Measurements from ENCODE around the gene SQSTM1. TPM values are rescaled to one million over a fixed set of nuclear protein-coding genes. Genes with fewer than 3 reads are reported as not detected.

SQSTM1 gene
- total RNA-seq, 1 experiment from 2014 or later: 78.5 TPM

DNA sequence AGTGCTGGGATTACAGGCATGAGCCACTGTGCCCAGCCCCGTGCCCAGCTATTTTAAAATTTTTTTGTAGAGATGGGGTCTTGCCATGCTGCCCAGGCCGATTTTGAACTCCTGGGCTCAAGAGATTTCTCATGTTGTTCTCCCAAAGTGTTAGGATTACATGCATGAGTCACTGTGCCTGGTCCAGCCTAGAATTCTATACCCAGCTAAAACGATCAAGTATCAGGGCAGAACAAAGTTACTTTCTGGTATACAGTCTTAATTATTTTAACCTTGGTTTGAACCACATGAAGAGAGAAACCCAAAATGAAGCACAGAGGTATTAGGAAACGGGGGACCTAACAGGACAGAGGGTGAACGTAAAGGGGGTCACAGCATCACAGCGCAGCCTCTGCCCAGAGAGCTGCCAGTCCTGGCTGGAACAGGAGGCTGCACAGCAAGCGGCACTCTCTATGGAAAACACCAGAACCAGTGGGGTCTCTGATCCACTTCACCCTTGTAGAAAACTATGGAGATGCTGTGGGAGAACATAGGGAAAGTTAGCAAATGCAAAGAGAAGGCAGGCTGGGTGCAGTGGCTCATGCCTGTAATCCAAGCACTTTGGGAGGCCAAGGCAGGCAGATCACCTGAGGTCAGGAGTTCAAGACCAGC, 10.2 kb downstream of the SQSTM1 start (continued):
- TF ChIP-seq, protein P1, sequence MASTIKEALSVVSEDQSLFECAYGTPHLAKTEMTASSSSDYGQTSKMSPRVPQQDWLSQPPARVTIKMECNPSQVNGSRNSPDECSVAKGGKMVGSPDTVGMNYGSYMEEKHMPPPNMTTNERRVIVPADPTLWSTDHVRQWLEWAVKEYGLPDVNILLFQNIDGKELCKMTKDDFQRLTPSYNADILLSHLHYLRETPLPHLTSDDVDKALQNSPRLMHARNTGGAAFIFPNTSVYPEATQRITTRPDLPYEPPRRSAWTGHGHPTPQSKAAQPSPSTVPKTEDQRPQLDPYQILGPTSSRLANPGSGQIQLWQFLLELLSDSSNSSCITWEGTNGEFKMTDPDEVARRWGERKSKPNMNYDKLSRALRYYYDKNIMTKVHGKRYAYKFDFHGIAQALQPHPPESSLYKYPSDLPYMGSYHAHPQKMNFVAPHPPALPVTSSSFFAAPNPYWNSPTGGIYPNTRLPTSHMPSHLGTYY (CRISPR knock-in tag; IDR thresholded peaks at IDR 0.05): no peak
- TF ChIP-seq ELF4 (CRISPR knock-in tag; IDR thresholded peaks at IDR 0.05; ENCODE audit: low read depth): no peak
- no peak for TF ChIP-seq NR1H2 (CRISPR knock-in tag; IDR thresholded peaks at IDR 0.05)
- TF ChIP-seq AFF4 (CRISPR knock-in tag; IDR thresholded peaks at IDR 0.05; ENCODE audit: borderline replicate concordance): no peak
- TF ChIP-seq PRRX2 (CRISPR knock-in tag; IDR thresholded peaks at IDR 0.05): no peak

DNA sequence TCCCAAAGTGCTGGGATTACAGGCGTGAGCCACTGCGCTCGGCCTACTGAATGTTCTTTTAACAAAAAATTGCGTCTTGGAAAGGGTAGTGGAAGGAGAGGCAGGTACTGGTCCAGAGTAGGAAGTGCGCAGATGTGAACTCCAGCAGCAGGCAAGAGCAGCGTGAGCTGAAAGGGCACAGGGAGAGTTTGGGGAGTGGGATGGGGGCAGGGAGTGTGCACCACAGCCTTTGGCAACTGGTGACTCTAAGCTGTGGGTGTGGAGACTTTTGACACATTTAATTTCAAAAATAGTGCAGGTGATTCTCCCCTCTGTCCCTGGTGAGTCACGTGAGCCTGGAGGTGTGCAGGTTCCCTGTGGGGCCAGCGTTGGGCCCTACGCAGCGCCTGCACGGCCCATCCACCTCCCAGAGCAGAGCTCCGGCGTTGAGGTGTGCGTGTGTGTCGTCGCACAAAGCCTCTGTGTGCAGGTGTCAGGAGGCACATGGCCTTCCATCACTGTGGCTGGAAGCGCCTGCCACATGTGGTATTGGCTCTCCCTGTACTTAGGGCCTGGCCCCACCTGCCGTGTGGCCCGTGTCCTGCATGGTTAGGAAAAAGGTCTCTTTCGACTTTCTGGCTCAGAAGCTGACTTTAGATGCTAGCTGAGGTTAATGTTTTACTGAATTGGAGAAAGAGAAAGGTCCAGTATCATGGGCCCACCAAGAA, 11.5 kb downstream of the SQSTM1 start:
- Mint-ChIP-seq H3K4me1 (peaks cover 26% of the 10 kb centered on the region), H3K36me3 (peaks cover 82% of the 10 kb centered on the region), H3K9me3 (peaks cover 14% of the 10 kb centered on the region), H3K27me3 (ENCODE audit: low read depth) (no peaks in the 10 kb centered on the region; the same call in 1 of the 2 replicates), H3K4me3 (no peak overlapping the region), H3K27ac (peak overlapping the region; percentile 60)
- ChIA-PET POLR2A (no interaction called here), CTCF (no interaction called here)
- ATAC-seq (no peak), DNase-seq (ENCODE audit: low spot score) (no peak)
- TF ChIP-seq, protein P1 (CRISPR knock-in tag; IDR thresholded peaks at IDR 0.05): no peak
- TF ChIP-seq CBFB (CRISPR knock-in tag; IDR thresholded peaks at IDR 0.05; ENCODE audit: low read depth) (no peak), FOXJ3 (CRISPR knock-in tag; IDR thresholded peaks at IDR 0.05; ENCODE audit: borderline replicate concordance) (no peak), FOXK1 (CRISPR knock-in tag; IDR thresholded peaks at IDR 0.05) (no peak), TEAD1 (CRISPR knock-in tag; IDR thresholded peaks at IDR 0.05) (no peak), ZNF138 (CRISPR knock-in tag; conservative IDR thresholded peaks at IDR 0.05) (no peak), ZNF219 (CRISPR knock-in tag; IDR thresholded peaks at IDR 0.05; ENCODE audit: borderline replicate concordance) (no peak), NR2C2 (CRISPR knock-in tag; IDR thresholded peaks at IDR 0.05) (no peak), ZNF317 (CRISPR knock-in tag; IDR thresholded peaks at IDR 0.05; ENCODE audit: borderline replicate concordance, low read depth) (no peak), ESRRA (CRISPR knock-in tag; IDR thresholded peaks at IDR 0.05; ENCODE audit: borderline replicate concordance) (no peak), TEAD4 (CRISPR knock-in tag; IDR thresholded peaks at IDR 0.05) (no peak)
- TF ChIP-seq, protein P2, sequence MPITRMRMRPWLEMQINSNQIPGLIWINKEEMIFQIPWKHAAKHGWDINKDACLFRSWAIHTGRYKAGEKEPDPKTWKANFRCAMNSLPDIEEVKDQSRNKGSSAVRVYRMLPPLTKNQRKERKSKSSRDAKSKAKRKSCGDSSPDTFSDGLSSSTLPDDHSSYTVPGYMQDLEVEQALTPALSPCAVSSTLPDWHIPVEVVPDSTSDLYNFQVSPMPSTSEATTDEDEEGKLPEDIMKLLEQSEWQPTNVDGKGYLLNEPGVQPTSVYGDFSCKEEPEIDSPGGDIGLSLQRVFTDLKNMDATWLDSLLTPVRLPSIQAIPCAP (CRISPR knock-in tag; IDR thresholded peaks at IDR 0.05): no peak
- TF ChIP-seq, protein P3, sequence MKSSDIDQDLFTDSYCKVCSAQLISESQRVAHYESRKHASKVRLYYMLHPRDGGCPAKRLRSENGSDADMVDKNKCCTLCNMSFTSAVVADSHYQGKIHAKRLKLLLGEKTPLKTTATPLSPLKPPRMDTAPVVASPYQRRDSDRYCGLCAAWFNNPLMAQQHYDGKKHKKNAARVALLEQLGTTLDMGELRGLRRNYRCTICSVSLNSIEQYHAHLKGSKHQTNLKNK (CRISPR knock-in tag; IDR thresholded peaks at IDR 0.05): no peak
- TF ChIP-seq, protein P4, sequence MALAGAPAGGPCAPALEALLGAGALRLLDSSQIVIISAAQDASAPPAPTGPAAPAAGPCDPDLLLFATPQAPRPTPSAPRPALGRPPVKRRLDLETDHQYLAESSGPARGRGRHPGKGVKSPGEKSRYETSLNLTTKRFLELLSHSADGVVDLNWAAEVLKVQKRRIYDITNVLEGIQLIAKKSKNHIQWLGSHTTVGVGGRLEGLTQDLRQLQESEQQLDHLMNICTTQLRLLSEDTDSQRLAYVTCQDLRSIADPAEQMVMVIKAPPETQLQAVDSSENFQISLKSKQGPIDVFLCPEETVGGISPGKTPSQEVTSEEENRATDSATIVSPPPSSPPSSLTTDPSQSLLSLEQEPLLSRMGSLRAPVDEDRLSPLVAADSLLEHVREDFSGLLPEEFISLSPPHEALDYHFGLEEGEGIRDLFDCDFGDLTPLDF (CRISPR knock-in tag; IDR thresholded peaks at IDR 0.05): no peak

All from WTC11 (cell line).